DMS79 treated with DMSO at 0.1 percent for 48 hours (cell line): ENCODE measurements around the gene DAAM1.

ENCODE experiments used
- DNase-seq: peaks from one replicate; lab custom pipeline; 2025; lab: John Stamatoyannopoulos, UW

DAAM1 gene

DNA sequence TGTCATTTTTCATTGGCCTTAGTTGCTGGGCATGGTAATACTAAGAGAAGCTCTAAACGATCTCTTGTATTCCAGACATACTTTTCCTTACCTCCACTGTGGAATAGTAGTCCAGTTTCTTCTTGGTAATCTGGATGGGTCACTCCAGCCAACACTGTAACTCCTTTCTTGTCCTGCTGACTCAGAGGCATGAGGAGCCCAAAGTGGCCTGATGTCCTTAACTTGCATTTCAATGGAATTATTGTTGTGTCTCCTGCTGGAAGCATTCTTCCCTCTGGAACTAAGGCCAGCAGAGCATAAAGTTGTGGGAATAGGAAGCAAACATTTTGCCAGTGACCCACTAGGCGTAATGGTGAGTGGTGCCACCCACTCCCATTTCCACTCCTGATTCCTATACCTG lies 33.1 kb downstream of the DAAM1 start:
- no peak for DNase-seq

DNA sequence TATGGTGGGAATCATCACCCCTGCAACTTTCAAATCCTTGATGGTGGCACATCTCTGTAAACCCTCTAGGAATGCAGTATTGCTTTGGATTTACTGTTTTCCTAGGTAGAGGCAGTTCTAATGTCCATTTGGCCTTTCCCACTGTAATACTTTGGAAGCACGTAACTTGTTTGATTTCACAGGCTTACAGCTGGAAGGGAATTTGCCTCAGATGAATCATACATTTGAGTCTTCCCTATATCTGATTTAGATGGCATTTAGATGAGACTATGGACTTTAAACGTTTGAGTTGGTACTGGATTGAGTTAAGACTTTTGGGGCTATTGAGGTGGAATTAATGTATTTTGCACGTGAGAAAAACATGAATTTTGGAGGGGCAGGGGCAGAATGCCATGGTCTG lies 35.9 kb downstream of the DAAM1 start:
- no peak for DNase-seq

DNA sequence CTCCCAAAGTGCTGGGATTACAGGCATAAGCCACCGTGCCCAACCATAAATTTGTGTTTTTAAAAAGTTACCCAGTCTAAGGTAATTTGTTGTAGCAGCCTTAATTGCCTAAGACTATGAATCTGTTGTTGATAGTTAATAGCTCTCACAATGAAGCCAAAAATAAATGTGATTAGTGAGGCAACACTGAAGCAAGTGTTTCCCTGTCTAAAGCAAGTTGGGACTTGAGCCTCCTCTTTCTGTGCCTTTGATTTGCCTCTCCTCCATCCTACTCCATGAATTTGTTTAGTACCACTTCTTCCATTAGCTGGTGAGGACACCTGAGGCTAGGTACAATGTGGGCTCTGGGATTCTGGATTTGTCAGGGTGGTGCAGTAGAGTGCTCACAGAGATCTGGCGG lies 36.8 kb downstream of the DAAM1 start:
- peak; percentile 20 for DNase-seq

DNA sequence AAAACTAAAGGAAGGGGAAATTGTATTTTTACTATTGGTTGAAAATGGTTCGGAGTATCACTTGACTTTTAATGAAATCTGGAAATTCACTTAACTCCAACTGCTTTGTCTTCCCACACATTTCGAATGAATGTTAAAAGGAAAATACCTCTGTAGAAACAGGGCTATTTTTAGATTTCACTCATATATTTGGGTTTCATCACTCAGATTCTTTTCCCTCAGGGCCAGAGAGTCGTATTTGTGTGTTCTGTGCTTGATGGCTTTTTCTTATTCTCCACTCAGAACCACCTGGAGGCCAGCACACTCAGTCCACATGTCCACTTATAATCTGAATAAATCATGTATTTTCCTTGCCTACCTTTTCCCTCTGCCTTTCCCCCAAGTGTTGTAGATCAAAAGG lies 40.0 kb downstream of the DAAM1 start:
- no peak for DNase-seq

DNA sequence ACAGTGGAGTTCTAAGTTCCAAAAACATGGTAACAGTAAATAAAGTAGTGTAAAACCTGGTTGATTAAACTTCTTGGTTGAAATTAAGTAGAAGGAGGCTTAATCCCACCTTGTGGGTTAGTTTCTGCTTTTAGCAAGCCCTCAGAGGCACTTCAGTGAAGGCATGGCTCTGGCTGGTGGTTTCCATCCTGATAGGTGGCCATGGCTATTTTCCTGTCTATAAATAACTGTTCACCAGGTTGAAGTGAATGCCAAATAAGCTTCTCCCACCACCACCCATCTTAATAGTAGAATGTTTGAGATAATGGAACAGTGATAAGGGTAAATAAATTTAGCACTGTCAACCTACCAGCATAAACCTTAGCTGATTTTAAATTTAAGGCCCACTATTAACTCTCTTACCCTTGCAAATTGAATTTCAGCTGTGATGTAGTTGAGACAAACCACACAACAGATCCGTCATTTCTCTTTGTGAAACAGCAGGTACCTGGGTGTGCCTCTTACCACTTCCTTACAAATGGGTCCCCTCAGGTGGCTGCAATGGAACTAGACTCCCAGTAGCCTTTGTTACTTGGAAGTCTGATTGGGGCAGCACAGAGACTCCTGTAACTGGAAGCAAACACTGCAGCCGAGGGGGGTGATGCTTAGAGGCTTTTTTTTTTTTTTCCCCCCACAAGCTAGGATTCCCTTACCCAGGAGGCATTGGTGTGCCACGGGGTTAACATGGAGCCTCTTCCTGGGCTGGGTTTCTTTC lies 41.4 kb downstream of the DAAM1 start:
- DNase-seq, result no peak

DNA sequence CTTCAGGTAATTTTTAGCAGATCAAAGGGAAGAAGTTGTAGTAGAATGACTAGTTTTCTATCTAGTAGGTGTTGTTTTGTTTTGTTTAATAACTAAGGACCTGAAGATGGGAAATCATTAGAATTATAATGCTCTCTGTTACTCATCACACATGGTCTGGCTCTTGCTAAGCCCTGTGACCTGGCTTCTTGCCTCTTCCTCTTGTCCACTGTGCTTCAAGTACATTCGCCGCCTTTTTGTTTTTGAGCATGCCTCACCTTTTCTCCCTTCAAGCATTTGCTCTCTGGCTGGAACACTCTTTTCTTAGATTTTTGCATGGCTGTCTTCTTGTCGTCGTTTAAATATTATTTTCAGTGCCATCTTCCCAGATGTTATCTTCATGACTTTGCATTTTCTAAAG lies 47.7 kb downstream of the DAAM1 start:
- DNase-seq, result no peak

DNA sequence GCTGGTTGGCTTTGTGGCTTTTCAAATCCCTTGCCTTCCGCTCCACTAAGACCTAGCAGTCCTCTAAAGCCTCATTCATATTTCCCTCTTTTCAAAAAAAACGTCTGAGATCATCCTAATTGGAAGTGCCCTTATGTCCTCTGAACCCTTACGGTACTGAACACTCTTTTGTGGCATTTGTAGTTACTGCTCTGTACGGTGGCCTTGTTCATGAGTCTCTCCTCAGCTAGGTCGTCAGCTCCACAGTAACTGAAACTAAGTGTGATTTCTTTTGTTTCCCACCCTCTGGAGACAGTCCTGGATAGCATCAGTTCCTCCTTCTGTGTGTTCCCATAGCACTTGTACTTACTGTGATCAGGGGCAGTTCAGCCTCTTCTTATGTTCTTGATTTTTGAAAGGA lies 49.7 kb downstream of the DAAM1 start:
- no peak for DNase-seq

DNA sequence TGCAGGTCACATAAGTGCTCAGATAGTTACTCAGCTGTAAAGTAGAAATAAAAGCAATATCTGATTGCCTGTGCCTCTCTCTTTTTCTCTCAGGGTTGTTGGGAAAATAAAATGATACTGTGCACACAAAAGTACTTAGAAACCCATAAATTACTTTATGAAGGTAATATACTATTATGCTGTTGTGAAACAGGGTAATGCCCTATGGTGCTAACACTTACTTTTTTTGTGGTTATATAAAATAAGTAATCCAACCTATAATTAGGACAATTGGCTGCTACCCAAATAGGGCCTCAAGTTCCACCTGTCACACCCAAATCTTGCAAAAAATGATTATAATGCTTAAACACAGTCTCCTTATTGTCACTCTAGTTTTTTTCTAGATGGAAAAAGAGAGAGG lies 50.6 kb downstream of the DAAM1 start:
- DNase-seq, result peak; percentile 68

DNA sequence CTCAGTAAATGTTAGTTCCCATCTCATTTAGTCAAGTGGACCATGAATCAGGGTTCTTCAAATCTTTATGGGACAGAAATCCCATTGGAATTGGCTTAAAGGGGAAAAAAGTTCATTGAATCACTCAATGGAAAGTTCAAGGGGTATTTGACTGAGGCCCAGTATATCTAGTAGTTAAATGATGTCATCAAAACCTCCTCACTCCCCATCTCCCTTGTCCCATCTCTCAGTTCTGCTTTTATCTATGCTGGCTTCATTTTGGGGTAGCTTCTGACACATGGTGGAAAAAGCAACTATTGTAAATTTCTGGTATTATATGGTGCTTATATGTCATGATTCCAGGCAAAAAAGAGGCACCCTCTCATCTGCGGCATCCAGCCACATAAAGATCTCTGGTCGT lies 51.9 kb downstream of the DAAM1 start:
- DNase-seq, result no peak

DNA sequence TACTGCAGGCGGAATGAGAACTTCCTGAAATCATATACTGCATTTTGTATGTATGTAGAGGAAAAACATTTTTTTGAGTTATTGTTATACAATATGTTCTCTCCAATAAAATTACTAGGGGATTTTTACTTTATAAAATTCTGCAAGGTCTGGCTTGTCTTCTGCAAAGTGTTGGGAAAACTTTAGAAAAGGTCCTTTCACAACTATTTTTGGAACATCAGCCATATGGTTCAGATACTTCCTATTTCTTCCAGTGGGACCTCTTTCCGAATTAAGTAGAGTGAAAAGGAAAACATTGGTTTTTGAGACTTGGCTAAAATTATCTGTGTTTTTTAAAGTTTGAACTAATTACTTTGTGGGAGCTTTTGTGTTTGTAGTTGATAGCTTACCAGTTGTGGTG lies 52.7 kb downstream of the DAAM1 start:
- no peak for DNase-seq

DNA sequence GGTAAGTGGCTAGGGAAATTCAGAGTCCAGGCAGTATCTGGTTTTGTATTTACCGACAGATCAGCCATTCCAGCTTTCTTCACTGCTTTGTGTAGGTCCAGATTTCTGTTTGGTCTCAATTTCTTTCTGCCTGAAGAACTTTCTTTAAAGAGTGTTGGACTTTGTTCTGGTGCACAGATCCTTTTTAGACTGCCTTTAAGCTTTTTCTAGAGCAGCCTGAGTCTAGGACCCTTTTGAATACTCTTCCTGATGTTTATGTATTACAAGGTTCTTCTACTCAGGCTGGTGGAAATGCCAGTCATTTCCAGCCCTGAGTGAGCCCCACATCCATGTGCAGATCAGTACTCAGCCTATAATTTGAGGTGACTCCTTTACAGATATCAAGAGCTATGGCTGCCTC lies 54.7 kb downstream of the DAAM1 start:
- no peak for DNase-seq

DNA sequence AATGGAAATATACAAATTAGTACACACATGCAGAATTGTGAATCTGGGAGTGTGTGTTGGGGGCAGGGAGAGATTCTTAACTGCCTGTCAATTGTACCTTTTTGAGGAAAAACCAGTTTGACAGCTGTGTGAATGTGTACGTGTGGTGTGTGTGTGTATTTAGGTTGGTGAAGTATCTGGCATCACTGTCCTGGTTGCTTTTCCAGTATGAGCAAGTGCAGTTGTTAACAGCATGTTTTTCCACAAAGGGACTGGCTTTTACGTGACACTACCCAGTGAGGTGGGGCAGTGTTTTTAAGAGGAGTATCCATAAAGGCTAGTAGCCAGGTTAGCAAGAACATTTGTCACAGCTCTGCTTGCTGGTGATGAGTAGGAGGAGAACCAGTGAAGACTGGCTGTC lies 56.1 kb downstream of the DAAM1 start:
- DNase-seq, result no peak

DNA sequence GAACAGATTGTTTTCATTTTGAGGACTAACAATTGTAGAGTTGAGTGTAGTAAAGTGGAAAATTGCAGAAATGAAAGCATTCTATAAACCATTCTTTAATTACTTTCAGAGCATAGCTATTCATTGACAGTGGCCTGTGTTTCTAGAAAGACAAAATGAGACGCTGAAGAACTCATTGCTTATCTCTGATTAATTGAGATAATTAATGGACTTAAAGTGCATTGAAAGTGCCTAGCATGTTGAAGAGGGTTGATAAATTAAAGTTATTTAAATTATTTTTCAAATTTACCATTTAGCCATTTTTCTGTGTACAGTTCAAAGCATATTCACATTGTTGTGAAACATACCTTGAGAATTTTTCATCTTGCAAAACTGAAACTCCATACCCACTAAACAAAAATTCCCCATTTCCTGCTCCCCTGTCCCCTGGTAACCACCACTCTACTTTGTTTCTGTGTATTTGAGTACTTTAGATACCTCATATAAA lies 57.4 kb downstream of the DAAM1 start:
- no peak for DNase-seq

DNA sequence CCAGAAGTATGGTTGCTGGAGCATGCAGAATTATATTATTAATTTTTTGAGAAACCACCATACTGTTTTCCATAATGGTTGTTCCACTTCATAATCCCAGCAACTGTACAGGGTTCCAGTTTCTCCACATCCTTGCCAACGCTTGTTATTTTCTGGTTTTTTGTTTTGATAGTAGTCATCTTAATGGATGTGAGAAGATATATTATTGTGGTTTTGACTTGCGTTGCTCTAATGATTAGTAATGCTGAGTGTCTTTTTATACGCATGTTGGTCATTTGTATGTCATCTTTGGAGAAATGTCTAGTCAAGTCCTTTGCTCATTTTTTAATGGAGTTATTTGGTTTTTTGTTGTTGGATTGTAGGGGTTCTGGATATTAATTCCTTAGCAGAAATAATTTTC lies 58.1 kb downstream of the DAAM1 start:
- no peak for DNase-seq

DNA sequence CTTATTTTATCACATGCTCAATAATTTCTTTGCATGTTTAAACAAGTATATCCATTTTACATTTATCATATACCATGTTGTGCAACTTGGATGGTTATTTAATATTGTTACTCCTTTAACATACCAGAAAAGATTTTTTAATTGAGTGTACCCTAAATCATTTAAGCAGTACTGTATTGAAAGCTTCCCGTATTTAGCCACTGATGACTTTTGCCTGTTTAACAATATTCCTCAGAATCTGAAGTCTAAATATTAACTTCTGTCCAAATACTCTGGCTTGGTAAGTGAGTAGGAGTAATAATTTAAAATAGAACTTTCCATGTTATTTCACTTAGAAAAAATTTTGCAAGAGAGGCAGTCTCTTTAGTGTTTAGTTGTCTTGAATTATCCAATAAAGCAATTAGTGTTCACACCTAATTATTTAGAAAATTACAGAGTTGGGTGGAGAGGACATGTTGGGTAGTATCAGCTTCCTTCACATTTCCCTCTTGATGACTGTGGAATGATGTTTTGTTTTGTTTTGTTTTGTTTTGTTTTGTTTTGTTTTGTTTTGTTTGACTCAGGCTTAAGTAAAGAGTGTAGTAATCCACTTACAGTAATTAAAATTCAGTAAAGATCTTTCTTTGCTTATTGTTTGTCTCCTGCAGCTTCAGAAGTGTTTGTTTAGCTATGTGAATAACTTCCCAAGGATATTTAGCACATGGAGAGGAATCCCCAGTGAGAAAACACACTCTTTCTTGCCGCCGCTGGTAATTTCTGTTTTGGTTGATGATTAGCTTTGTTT lies 59.5 kb downstream of the DAAM1 start:
- no peak for DNase-seq

DNA sequence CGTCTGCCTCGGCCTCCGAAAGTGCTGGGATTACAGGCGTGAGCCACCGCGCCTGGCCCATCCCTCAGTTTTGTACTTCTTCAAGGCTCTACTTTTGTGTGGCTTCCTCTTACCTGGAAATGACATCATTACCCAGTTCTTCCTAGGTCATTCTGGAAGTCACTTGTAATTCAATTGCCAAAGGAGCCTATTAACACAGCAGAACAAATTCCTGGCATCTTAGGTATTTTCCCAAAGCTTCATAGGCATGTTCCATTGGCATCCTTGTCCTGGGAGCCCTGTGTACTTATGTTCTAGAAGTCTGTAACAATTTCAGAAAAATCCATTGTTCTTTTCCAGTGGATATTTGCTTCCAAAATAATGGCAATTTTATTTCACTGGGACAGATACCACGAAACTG lies 60.6 kb downstream of the DAAM1 start:
- no peak for DNase-seq

DNA sequence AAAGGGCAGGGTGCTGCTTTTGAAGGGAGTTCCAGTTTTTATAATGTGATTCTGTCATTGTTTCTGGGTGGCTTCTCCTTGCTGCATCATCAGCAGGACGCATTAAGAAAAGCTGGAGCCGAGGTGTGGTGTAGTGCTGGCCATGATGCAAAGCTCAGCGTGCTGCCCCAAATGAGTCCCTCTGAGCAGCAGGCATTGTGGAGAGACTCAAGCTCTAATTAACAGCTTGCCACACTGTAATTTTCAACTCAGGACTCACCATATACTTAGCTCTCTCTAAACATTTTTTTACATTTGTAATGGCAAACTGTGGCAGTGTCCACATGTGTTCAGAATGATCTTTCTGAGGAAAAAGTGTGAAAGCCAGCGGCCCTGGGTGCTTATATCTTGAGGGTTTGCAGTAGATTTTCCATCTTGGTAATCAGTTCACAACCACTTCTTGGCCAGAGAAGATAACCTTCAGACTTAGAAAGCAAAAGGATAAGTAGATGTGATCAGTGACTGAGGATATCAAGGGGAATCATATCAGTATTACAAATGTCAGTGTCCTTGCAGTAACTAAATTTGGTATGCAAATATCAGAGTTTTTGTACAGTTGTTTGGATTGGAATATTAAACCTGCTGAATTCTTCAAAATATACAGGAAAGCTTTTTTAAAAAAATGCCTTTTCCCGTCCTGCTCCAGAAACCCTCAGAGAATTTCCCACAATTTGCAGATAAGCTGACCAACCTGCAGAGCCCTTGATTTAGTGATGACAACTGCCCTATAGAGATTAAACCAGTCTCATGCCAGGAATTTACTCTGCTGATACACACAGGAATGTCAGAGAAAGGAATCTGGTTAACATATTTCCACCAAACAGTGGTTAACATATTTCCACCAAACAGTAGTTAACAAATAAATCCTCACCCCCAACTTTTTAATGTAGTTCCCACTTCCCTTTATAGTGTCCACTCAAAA lies 63.6 kb downstream of the DAAM1 start:
- DNase-seq, result no peak

DNA sequence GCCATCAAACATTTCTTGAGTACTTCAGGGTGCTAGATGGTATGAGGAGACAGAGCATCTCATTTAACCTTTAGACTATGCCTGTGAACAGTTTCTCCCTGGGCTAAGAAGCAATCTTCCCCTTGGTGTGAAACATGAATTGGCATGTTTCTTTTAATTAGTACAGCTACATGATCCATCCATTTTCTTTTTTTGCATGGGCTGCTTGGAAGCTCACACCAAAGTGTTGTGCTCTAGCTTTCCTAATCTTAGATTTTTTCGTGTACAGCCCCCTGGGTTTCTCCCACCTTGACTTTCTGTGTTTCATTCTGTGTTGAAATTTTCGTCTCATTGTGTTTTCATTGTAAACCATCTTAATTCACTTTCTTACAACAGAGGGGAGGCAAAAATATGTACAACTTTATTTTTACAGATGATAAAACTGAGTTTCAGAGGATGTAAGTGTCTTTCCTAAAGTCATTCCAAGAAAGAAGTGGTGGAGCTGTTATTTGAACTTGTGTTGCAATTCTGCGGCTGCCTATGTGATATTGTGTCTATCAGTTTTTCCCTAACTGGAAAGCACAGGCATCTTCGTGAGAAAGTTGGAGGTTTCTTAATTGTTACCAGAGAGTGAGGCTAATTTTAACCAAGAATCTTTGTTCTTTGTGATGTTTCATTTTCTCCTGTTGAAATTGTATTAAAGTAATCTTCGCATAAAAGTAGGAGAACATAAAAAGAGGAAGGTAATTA lies 64.5 kb downstream of the DAAM1 start:
- DNase-seq, result no peak

DNA sequence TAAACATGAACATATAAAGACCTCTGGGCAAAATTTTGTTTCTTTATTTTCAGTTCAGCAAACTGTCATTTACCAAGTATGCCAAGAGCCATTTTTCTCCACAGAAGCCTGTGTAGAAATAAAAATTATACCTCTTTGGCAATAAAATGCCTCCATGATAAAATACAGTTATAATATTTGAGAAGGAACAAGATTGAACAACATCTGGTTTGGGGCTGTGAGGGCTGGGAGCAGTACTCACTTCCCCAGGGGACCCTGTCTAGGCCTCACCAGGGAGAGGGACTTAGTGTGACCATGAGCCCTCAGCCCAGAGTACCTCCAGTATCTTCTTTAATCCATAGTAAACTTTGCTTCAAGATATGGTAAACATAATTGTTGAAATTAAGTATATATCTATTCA lies 65.1 kb downstream of the DAAM1 start:
- no peak for DNase-seq

DNA sequence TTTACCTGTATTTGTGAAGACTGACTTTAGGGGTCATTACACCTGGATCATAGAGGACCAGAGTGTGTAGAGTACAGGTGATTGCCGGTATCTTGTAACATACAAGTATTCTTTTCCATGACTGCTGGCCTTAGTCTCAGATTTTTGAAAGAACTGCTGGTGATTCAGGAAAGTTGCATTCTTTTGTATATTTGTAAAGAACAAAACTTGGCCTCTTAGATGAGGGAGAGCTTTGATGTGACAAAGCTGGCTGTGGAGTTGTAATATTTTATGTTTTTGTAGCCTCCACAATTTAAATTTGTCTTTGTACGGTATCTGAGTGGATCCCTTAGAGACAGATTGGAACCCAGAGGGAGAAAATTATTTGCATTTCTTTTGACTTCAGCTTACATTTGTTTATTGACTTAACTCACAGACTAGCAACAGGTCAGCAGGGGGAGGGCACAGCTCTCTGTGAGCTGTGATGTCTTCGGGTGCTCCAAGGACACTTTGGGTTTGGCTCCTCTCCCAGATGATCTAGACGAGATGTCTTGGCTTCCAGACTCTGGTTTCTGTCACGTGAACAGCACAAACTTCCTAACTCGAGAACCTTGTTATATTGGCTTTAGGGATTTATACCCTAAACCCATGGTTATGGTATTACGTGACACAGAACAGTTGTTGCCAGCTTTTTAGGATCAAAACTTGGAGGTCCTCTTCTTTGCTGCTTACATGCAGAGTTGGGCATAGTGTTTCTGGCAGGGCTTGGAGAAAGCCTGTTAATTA lies 65.9 kb downstream of the DAAM1 start:
- DNase-seq, result peak; percentile 97
